GOT3 (cell line): Measurements from ENCODE around the gene NAGPA.

Source experiments
- DNase-seq: peaks from one replicate; lab custom pipeline; 2025; ENCODE audit warnings: mixed read lengths; lab: John Stamatoyannopoulos, UW

The NAGPA gene

DNA sequence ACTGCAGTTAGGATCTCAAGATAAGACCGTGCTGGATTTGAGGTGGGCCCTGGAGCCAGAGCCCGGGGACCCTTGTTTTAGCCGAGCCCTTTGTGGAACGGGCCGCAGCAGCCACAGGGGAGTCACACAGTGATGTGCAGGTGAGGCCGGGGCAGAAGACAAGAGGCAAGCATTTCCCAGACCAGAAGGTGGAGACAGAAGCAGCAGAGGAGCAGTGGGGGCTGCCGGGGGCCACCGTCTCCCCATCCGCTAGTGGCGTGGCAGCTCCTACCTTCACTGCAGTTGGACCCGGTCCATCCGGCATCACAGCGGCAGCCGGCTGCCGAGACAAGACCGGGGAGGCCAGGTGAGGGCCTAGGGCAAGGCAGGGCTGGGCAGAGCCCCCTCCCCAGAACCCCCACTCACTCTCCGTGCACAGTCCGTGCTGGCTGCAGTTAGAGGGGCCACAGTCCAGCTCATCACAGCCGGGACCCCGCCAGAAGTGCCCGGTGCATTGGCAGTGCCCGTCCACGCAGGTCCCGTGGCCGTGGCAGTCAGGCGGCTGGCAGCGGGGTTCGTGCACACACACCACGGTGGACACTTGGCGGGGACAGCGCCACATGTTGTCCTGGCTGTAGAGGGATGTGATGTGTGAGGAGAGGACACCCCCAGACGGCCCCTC lies 6.0 kb downstream of the NAGPA start:
- no peak for DNase-seq

DNA sequence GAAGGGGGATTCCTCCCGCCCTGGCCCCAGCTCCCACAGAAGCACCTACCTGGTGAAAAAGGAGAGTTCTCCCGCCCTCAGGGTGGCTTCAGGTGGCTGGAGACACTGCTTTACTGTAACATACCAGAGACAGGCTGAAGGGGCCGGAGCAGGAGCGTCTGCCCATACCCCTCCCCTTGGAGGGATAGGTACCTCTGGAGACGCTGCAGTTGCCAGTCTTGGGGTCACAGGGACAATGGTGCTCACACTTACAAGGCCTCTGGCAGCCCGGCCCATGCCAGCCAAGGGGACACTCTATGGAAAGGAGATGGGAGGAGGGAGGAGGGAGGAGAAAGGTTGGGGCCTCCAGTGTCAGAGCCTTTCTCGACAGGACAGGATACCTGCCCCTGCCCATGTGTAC lies 6.6 kb downstream of the NAGPA start:
- no peak for DNase-seq

DNA sequence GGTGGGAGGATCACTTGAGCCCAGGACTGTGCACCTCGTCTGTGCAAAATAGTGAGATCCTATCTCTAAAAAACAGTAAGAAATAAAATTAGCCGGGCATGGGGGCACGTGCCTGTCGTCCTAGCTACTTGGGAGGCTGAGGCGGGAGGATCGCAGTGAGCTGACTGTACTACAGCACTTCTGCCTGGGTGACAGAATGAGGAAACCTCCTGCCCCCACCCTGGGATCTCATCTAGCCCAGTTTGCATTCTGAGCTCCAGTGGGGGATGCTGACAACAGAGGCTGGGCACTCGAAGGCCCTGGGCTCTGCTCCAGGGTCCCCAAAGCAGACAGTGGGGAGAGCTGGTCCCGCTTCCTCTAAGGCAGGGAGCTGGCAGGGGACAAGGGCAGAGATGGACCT lies 7.1 kb downstream of the NAGPA start:
- DNase-seq = no peak

DNA sequence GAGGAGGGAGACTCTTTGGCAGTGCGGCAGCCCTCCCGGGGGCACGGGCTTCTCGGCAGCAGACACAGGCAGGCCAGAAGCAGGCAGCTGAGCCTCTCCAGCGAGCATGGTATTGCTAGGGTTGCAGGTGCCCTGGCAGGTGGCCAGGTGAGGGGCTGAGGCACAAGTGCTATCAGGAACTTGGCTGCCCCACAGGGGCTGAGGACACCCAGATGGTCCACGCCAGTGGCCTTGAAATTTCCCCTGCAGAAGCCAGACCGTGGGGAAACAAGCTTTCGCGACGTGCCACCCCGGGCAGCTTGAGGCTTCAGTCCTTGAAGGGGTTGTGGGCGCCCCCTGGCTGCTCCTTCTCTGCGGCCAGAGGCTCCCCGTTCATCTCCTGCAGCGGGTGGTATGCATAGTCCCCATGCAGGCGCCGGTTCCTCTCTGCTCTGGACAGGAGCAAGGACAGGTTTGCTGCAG lies 8.5 kb downstream of the NAGPA start:
- no peak for DNase-seq

DNA sequence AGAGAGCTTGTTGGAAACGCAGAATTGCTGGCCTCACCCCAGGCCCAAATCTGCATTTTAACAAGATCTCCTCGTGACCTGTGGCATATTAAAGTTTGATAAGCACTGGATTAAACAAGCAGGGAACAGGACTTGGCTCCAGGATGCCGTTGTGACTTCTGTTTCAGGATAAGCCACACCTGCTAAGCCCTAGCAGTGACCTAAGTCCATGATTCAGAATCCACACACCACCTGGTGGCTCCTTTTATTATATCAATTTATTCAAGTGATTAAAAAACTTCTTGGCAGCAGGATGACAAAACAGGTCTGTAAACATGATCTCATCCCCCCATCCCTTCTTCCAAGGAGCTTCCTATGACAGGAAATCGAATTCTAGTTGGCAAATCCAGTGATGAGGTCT lies 9.1 kb downstream of the NAGPA start:
- no peak for DNase-seq

DNA sequence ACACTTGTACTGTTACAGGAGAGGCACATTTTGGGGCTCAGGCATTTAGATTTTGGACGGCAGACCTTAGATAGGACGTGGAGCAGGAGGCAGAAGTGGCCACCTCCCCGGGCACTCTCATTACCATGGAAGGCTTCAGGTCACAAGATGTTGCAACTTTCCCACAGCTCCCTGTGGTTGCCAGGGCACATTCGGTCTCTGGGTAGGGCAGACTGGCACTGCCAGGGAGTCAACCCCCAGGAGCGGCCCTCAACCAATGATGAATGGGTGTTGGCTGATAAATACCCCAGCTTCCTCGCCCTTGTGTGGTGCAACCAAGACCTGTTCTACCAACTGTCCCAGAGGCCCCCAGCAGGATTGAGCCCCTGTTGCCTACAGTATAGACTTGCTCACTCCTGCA lies 11.2 kb downstream of the NAGPA start:
- DNase-seq = no peak

DNA sequence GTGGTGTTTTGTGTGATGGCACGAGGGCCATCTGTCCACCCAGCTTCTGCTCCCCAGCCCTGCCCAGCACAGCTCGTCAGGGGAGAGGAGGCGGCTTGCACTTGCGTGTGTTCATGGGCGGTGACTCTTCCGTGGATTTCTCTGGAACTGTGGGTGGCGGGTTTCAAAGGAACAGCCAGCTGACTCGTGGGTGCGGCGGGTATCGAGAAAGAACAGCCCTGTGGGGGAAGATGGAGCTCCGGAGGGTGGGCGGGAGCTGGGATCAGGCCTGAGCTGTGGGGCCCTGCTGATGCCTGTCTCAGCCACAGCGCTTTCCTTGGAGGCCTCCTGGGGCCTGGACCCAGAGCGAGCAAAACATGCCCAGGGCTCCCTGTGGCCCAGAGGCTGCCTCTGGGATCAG lies 13.2 kb downstream of the NAGPA start:
- no peak for DNase-seq

DNA sequence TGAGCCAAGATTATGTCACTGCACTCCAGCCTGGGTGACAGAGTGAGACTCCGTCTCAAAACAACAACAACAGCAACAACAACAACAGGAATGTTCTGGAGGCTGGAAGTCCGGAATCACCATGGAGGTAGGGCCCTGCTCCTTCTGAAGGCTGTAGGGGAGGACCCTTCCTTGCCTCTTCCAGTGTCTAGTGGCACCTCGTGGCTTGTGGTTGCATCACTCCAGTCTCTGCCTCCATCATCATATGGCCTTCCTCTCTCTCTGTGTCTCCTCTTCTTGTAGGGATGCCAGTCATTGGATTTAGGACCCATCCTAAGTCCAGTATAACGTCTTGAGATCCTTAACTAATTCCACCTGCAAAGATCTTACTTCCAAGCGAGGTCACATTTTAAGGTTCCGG lies 14.0 kb downstream of the NAGPA start:
- no peak for DNase-seq

DNA sequence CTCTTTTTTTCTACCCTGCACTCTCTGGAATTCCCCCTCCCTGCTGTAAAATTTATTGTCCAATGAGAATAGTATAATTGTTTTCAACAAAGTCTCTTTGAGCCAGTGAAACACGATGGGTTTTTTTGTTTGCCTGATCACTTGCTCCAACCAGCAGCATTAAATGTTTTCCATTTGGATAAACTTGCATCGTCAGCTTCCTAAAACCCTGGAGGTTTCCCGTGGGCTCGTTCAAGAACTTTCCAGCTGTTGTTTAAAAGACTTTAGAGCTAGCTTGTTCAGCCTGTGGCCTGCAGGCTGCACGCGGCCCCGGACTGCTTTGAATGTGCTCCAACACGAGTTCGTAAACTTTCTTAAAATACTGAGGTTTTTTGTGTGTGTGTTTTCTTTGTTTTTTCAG lies 14.9 kb downstream of the NAGPA start:
- no peak for DNase-seq

DNA sequence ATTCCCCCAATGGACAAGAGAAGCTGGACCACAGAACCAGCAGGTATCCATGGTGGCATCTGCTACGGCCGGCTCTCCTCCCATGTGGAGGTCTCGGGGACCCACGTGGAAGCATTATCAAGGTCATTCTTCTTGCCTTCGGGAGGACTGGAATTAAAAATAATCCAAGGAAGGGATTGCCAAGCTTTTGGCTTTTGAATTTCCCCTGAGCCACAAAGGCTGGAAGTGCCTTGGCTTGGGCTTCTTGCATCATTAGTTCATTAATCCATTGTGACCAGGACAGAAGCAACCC lies 16.1 kb downstream of the NAGPA start:
- no peak for DNase-seq

DNA sequence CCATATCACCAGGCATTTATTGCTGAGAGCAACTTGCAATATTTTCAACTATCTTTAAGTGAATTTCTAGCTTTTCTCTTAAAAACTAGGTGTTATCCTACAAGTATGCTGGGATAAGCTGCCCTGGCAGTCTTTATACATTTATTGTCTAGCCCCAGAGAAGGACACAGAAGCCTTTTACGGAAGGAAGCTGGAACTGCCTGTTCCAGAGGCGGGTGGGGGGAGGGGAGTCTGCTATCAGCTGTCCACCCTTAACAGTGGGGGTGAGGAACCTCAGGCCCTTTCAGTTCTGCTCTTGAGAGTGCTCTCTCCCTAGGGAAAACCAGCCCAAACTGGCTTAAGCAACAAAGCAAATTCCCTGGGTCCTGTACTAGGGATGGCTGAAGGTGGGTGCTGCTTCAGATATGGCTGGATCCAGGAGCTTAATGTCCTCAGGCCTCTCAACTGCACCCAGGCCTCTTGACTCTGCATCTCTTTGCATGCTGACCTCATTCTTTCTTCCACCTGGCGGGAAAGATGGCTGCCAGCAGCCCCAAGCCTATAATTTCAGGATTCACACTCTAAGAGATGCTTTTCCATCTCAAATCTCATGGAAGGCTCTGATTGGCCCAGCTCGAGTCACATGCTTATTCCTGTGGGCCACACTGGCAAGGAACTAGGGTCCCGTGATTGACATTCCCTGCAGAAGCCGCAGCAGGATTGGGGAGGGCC lies 16.6 kb downstream of the NAGPA start:
- DNase-seq = no peak

DNA sequence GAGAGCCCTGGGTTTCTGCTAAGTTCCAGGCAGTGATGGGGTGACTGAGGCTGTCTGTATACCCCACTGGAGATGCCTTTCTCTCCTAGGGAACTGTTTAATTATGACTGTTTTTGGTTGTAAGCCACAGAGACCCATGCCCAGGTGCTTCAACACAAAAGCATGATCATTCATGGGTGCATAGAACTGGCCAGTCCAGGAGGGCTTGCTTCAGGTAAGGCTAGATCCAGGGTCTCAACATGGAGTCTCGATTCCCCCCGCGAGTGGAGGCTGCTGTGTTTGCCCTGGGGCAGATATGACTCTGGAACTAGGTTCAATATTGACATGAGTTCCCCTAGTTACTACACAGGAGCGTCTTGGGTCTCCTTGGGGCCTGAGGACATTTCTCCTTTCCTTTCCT lies 17.8 kb downstream of the NAGPA start:
- DNase-seq = no peak

DNA sequence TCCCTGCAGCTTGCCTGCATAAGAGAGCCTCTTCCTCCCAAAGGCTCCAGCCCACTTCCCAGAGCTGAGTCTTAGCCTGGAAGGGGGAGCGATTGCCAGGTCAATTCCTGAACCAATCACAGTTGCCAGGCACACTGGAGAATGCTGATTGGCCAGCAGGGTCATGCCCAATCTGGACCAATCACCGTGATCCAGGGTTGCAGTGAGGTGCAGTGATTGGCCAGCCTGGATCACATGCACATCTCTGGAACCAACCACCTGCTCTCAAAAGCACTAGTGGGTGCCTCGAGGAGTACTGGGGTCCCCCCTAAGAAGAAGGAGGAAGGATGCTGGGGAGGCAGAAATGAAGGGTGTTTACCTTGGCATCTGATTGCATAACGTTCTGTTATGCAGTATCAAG lies 18.4 kb downstream of the NAGPA start:
- DNase-seq = no peak

DNA sequence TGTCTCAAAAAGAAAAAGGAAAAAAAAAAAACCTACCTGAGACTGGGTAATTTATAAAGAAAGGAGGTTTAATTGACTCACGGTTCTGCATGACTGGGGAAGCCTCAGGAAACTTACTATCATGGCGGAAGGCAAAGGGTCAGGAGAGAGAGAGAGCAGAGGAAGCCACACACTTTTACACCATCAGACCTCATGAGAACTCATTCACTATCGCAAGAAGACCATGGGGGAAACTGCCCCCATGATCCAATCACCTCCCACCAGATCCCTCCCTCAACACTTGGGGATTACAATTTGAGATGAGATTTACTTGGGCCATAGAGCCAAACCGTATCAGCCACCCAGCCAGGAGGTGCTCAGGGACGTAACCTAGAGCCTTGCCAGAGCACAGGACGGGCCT lies 20.8 kb downstream of the NAGPA start:
- DNase-seq = no peak

DNA sequence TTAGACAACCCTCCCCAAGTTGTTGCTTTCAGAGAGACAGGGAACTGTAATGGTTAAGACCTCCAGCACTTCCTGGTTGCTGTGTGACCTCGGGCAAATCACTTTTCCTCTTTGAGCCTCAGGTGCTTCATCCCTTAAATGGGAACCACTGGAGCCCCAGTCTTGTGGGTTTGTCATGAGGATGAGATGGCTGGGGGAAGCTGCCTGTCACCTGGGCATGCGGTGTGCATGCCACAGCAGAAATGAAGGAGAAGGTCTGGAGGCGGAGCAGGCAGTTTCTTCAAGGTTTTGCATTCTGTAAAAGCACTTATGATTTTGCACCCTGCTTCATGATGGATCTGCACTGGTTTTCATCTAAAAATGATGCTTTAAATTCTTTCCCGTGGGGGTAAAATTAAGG lies 22.1 kb downstream of the NAGPA start:
- DNase-seq = no peak

DNA sequence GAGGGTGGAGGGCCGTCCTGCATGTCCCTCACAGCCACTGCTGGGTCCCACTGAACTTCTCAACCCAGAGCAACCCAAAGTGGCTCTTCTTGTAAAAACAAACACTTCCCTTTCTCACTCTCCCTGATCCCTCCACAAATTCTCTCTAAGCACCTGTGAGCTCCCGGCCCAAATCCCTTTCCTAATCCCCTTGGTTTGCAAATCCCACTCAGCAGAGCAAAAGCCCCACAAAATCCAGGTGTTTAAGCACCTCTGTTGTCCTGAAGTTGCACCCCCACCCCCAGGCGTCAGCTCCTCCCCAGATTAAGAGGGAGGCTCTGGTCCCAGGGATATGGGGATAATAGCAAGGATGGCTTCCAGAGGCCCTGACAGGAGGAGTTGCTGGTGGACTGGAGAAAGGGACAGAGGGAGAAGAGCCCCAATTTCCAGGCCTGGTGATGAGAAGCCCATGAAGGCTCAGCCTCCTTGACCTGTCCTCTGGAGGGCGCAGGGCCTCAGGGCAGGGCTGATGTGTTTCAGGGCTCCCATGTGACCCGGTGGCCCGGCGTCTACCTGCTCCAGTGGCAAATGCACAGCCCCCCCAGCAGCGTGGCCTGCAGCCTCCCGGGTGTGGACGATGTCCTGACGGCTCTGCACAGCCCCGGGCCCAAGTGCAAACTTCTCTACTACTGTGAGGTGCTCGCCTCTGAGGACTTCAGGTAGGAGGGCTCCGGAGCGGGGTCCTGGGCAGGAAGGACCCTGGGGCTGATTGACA lies 23.0 kb downstream of the NAGPA start:
- DNase-seq = no peak

DNA sequence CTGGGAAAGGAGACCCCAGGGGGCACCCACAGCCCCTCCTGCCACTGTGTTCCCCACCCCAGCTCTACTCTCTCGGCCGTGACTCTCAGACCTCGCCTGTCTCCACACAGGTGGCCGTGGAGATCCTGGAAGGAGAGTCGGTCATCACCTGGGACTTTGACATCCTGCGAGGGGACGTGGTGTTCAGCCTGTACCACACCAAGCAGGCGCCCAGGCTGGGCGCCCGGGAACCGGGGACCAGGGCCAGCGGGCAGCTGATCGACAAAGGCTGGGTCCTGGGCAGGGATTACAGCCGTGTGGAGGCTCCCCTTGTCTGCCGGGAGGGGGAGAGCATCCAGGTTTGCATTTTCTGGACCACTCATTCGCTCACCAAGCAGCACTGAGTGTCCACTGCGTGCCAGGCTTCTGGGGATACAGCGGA lies 25.4 kb downstream of the NAGPA start:
- DNase-seq = no peak

DNA sequence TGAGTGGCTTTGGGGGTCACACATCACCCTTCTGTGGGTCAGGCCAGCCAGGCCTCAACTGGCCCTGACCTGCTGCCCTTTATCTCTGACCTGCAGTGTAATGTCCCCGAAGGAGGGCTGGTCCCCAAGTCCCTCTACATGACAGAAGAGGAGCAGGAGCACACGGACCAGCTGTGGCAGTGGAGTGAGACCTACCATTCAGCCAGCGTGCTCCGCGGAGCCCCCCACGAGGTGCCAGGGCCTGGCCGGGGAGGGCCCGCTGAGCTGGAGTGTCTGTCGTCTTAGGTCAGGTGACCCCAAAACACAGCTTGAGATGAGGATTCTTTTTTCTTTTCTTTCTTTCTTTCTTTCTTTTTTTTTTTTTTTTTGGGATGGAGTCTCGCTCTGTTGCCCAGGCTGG lies 26.5 kb downstream of the NAGPA start:
- DNase-seq = no peak

DNA sequence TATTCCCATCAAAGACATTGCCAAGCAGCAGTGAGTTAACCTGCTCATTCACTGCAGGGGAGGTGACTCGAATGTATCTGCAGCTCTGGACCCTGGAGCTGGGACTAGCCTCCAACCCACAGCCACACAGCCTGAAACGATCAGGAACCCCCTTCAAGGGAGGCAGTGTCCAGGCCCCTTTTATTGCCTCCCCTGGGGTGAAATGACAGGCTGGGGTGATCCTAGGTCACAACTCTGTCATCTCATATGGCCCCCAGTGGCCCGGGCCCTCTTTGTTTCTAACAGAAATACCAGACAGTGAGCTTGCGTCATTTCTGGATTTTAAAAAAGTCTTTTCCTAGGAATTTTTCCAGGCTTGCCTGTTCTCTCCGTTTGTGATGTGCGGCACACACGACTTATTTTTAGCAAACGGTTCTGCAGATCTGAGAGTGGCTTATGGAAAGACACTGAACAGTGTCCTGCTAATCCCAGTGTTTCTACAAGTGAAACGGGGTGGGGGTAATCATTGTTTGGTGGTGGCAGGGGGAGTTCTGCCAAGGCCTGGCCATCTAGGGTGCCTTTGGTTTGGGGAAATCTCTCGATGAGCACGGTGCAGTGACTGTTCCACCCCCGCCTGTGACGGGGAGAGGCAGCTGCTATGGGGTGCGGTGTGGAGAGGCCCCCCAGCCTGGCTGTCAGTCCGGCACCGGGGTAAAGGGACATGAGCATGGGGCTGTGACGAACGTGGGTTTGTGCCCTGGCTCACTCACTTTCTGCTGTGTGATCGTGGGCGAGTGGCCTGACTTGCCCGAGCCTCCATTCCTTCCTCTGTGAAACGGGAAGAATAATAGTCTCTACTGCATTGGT lies 27.2 kb downstream of the NAGPA start:
- DNase-seq = no peak

DNA sequence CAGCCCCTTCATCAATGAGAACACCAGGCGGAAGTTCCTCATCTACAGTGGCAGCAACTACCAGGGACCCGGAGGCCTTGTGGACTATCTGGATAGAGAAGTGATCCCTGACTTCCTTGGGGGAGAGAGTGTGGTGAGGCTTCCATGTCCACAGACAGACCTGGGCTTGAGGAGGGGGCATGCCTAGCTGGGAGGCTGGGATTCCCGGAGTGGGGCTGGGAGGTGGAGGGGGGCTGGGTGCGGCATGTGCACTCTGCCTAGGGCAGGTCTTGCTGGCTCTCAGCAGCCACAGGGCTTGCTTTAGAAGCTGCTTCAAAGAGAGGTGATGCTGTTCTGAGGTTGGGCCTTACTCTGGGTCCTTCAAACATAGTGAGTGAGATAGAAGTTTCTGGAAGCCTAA lies 27.8 kb downstream of the NAGPA start:
- no peak for DNase-seq

DNA sequence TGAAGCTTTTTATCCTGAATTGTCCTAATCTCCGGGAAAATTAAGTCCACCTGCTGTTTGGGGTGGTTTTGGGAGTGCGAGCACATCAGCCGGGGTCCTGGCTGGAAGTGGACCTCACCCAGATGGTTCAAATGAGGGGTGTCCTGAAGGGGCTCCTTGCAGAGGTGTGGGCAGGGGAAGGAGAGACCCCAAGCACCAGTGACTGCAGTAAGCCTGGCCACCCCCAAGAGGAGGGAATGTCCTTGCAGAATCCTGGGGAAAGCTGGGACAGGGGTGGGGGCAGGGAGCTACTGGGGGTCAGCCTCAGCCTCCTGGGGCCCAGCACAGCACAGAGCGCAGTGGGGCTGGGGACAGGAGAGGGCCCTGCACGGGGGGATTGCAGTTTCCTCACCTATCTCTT lies 29.4 kb downstream of the NAGPA start:
- DNase-seq = no peak

DNA sequence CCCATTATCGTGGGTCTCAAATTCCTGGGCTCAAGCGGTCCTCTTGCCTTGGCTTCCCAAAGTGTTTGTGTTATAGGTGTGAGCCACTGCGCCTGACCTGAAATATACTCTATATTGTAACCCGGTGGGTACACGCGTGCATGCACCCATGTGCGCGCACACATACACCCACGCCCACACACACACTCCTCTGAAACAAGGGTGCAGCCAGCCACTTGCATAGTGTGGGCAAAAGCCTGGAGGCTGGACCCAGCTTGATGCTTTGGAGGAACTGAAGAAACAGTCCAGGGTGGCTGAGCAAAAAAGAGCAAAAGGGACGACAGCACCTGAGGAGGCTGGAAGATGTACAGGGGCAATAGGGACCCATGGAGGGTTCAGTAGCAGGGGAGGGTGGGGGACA lies 29.9 kb downstream of the NAGPA start:
- no peak for DNase-seq

DNA sequence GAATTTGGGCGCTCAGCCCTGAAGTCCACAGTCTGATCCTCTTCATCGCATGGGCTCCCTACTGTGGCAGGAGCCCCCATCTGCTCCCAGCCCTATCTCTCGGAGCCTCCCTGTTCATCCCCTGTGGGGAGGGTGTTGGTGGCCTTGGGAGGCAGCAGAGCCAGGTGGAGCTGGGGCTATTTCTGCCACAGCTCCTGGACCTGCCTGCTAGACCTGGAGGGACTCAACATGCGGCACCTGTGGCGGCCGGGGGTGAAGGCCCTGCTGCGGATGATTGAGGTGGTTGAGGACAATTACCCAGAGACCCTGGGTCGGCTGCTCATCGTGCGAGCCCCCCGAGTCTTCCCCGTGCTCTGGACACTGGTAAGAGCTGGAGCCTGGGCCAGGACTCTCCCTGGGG lies 30.5 kb downstream of the NAGPA start:
- DNase-seq = no peak
